HEK293 (cell line): ENCODE data around the gene FAM241A.

Experiments used
- SP7 ChIP-seq: fragments of 450-650 bp; formaldehyde crosslinking; IDR thresholded peaks from 2 replicates; pipeline ENCODE4 v1.5.1; 2016; ENCODE audit warnings: missing biosample characterization, missing genetic modification characterization
- ZBTB26 ChIP-seq: fragments of 450-650 bp; formaldehyde crosslinking; optimal IDR thresholded peaks from 2 replicates; pipeline ENCODE3; 2016; ENCODE audit warnings: missing biosample characterization, mild to moderate bottlenecking, missing genetic modification characterization
- ZBTB7A ChIP-seq: fragments of 450-650 bp; formaldehyde crosslinking; IDR thresholded peaks from 2 replicates; pipeline ENCODE4 v1.5.1; 2016; ENCODE audit warnings: low read depth, missing biosample characterization, missing genetic modification characterization
- ZNF121 ChIP-seq: fragments of 450-650 bp; formaldehyde crosslinking; IDR thresholded peaks from 2 replicates; pipeline ENCODE4 v1.5.1; 2016; ENCODE audit warnings: missing biosample characterization, missing genetic modification characterization
- ZNF148 ChIP-seq: fragments of 450-650 bp; formaldehyde crosslinking; IDR thresholded peaks from 2 replicates; pipeline ENCODE4 v1.5.0; 2017; ENCODE audit warnings: missing biosample characterization, missing genetic modification characterization, borderline replicate concordance
- ZNF239 ChIP-seq: fragments of 450-650 bp; formaldehyde crosslinking; IDR thresholded peaks from 2 replicates; pipeline ENCODE4 v1.5.1; 2016; ENCODE audit warnings: missing biosample characterization, missing genetic modification characterization
- ZNF350 ChIP-seq: fragments of 450-650 bp; formaldehyde crosslinking; IDR thresholded peaks from 2 replicates; pipeline ENCODE4 v1.5.0; 2017; ENCODE audit warnings: missing biosample characterization, mild to moderate bottlenecking, missing genetic modification characterization
- ZNF416 ChIP-seq: fragments of 450-650 bp; formaldehyde crosslinking; IDR thresholded peaks from 2 replicates; pipeline ENCODE4 v1.5.1; 2016; ENCODE audit warnings: missing biosample characterization, missing genetic modification characterization
- ZNF510 ChIP-seq: fragments of 450-650 bp; formaldehyde crosslinking; IDR thresholded peaks from 2 replicates; pipeline ENCODE4 v1.5.1; 2018; ENCODE audit warnings: mild to moderate bottlenecking, missing genetic modification characterization, missing biosample characterization; ENCODE audit not compliant: insufficient replicate concordance
- ZNF530 ChIP-seq: fragments of 450-650 bp; formaldehyde crosslinking; IDR thresholded peaks from 2 replicates; pipeline ENCODE4 v1.5.1; 2016; ENCODE audit warnings: low read depth, missing biosample characterization, missing genetic modification characterization
- ZNF707 ChIP-seq: fragments of 450-650 bp; formaldehyde crosslinking; IDR thresholded peaks from 2 replicates; pipeline ENCODE4 v1.5.1; 2016; ENCODE audit warnings: missing biosample characterization, missing genetic modification characterization
- TF ChIP-seq, protein P1 (sequence below): fragments of 450-650 bp; formaldehyde crosslinking; IDR thresholded peaks from 2 replicates; pipeline ENCODE4 v1.5.1; 2016; ENCODE audit warnings: missing biosample characterization, missing genetic modification characterization
- TF ChIP-seq, protein P2 (sequence below): fragments of 450-650 bp; formaldehyde crosslinking; IDR thresholded peaks from 2 replicates; pipeline ENCODE4 v1.5.1; 2016; ENCODE audit warnings: missing biosample characterization, missing genetic modification characterization

GRCh38 chr4:112136551-112136950, 8.7 kb upstream of the FAM241A start:
- TF ChIP-seq ZNF510, result no peak
- TF ChIP-seq ZNF350 (tag by site-specific recombination), result no peak
- TF ChIP-seq, protein P1, sequence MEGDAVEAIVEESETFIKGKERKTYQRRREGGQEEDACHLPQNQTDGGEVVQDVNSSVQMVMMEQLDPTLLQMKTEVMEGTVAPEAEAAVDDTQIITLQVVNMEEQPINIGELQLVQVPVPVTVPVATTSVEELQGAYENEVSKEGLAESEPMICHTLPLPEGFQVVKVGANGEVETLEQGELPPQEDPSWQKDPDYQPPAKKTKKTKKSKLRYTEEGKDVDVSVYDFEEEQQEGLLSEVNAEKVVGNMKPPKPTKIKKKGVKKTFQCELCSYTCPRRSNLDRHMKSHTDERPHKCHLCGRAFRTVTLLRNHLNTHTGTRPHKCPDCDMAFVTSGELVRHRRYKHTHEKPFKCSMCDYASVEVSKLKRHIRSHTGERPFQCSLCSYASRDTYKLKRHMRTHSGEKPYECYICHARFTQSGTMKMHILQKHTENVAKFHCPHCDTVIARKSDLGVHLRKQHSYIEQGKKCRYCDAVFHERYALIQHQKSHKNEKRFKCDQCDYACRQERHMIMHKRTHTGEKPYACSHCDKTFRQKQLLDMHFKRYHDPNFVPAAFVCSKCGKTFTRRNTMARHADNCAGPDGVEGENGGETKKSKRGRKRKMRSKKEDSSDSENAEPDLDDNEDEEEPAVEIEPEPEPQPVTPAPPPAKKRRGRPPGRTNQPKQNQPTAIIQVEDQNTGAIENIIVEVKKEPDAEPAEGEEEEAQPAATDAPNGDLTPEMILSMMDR (tag by site-specific recombination), result no peak
- no peak for TF ChIP-seq ZNF707
- no peak for TF ChIP-seq ZNF416
- no peak for TF ChIP-seq SP7 (tag by site-specific recombination)
- TF ChIP-seq, protein P2, sequence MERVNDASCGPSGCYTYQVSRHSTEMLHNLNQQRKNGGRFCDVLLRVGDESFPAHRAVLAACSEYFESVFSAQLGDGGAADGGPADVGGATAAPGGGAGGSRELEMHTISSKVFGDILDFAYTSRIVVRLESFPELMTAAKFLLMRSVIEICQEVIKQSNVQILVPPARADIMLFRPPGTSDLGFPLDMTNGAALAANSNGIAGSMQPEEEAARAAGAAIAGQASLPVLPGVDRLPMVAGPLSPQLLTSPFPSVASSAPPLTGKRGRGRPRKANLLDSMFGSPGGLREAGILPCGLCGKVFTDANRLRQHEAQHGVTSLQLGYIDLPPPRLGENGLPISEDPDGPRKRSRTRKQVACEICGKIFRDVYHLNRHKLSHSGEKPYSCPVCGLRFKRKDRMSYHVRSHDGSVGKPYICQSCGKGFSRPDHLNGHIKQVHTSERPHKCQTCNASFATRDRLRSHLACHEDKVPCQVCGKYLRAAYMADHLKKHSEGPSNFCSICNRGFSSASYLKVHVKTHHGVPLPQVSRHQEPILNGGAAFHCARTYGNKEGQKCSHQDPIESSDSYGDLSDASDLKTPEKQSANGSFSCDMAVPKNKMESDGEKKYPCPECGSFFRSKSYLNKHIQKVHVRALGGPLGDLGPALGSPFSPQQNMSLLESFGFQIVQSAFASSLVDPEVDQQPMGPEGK (tag by site-specific recombination), result no peak
- no peak for TF ChIP-seq ZNF530
- no peak for TF ChIP-seq ZNF121 (tag by site-specific recombination)
- no peak for TF ChIP-seq ZNF239 (tag by site-specific recombination)
- no peak for TF ChIP-seq ZNF148
- TF ChIP-seq ZBTB26, result no peak
- no peak for TF ChIP-seq ZBTB7A (tag by site-specific recombination)
